Activated CD4-positive, alpha-beta T cell treated with anti-CD3 and anti-CD28 coated beads for 1 hour (primary cell): ENCODE results near the gene SEMA4C.

ENCODE experiments used
- DNase-seq: peaks from one replicate; pipeline ENCODE4 v3.0.0-alpha.2; 2020

The SEMA4C gene

DNA sequence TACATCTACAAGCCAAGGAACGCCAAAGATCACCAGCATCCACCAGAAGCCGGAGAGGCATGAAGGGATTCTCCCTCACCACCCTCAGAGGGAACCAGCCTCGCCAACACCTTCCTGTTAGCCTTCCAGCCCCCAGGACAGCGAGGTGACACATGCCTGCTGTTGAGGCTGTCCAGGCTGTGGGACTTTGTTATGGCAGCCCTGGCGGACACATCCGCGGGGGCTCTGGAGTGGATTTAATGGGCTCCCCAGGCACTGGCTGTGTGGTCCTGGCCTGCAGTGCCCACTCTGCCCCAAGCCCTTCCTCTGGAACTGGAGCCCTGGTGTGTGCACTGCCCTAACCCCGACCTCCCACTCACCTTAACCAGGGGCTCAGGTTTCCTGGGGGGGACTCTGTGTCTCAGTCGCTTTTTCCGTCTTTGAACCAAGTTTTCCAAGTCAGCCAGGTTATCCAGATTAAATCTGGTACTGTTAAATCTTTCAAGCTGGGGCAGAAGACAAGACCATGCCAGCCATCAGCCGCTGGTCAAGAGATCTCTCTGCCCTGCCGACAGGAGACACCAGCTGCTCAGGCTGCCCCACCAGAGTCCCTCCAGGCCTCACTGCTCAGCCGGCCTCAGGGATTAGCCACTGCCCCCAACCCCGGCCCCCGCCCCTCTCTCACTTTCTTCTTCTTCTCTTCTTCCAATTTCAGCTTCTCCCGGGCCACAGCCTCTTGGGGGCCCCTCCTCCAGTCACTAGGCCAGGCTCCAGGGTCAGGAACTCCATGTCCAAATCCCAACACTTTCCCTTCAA, 28.0 kb downstream of the SEMA4C start:
- DNase-seq: no peak

DNA sequence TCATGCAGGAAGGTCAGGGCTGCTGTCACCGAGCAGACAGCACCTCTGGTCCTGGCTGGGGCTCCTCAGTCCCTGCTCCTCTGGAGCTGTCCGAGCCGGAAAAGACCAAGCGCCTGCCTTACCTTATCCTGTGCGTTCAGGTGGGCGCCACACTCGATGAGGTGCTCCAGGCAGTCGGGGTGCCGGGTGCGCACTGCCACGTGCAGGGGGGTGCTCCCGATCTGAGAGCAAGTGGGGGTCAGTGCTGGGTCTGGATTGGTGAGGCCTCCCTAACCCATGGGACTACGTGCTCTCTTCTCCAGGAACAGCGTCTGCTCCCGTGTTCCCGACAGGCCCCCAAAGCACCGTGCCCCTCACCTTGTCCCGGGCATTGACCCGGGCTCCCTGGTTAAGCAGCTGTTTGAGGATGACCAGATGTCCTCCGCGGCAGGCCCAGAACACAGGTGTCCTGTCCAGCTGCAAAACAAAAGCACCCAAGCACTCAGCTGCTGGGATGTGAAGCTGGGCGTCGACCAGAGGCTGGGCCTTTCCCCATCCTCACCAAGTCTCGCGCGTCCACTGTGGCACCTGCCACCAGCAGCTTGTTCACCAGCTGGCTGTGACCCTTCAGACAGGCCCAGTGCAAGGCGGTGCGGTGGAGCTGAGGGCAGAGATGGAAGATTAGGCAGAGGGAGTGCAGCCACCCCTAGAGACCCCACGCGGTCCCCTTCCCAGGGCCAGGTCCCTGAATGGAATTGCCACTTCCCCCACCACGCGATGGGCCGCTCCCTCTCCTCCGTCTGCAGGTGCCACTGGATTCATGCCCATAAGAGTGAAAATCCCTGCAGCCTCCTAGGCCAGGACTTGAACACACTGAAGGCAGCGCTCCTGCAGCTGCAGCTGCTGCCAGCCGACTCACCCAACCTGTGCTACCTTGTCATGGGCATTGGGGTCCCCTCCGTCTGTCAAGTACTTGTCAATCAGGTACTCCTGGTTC, 29.7 kb downstream of the SEMA4C start:
- no peak for DNase-seq

DNA sequence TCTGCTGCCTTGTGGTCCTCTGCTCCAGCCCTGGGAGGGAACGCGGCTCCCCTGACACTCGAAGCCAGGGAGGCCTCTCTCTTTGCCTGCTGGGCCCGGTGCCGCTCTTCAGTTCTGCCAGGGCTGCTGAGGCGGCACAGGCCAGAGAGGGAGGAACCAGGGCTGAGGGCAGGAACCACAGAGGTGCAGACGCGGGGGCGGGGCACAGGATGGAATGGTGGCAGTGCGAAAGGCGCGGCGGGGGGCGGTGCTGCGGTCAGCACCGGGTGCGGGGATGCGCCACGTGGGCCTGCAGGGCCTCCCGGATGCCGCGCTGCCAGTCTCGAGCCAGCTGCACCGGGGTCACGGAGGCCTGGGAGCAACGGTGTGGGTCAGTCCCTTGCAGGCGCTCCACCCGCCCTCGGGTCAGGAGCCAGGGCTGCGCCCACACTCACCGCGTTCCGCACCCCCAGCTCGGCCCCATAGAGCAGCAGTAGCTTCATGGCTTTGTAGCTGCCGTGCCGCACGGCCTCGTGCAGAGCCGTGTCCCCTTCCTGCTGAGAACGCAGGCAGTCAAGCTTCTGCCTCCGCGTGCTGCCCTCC, 30.5 kb downstream of the SEMA4C start:
- DNase-seq: peak; percentile 68

DNA sequence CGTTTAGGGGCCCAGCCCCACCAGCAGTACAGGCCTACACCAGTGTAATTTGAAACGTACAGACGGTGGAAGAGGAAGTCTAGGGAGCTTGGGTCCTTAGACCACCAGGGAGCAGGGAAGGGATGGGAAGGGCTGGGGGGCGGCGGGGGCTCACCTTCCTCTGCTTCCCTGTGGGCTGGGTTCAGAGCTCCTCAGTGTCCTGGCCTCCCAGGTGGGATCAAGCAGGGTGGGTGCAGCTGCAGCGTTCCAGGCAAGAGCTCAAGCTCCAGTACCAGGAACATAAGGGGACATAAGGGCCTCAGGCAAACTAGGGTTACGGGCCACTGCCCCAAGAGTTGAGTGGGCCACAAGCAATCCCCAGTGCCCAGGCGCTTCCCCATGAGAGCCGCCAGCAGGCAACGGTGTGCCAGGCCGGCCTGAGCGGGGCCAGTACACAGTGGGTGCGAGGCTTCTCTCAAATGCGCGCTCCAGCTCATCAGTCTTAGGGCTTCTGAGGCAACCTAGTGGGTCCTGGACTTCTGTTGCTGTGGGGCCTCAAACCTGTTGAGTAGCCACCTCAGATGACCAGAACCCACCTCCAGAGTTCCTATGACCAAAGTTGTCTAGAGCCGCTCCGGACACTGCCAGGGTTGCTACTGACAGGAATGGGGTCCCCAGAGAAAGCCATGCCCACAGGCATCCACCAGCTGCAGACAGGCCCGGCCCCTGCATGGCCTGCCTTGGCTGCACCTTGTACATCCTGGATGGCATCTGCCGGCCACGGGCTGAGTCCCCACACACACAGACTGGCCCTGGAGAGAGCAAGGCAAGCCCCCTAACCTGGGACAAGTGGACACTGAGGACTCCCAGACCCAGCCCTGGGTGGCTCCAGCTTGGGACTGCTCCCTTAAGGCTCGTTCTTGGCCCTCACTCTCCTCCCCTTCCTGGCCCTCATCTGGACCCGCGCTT, 31.3 kb downstream of the SEMA4C start:
- DNase-seq: no peak

DNA sequence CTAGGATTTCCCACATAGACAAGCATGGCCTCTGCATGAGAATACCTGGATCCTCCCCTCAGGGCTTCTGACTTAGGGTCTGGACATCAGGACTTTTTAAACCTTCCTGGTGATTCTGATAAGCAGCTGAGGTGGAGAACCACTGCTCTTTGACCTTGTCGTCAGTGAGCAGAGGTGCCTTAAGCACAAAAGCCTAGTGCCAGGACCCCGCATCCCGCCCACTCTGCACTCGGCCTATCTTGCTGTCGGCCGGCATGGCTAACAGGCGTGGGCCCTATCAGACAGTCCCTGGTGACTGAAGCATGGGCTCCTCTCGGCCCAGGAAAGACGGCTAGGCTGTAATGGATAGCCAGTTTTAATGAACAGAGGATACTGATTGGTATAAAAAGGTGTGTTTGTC, 32.3 kb downstream of the SEMA4C start:
- DNase-seq: no peak

DNA sequence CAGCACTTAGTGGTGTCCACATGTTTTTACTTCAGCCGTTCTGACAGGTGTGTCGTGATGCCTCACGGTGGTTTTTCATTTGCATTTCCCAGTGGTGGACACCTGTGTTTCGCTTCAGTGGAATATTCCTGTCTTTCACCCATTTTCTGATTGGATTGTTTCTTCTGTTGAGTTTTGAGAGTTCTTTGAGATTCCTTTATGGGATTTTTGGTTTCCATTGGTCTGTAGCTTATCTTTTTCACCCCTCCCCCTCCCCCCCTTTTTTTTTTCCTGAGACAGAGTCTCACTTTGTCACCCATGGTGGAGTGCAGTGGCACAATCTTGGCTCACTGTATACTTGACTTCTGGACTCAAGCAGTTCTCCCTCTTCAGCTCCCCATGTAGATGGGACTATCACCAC, 34.0 kb downstream of the SEMA4C start:
- DNase-seq: no peak

DNA sequence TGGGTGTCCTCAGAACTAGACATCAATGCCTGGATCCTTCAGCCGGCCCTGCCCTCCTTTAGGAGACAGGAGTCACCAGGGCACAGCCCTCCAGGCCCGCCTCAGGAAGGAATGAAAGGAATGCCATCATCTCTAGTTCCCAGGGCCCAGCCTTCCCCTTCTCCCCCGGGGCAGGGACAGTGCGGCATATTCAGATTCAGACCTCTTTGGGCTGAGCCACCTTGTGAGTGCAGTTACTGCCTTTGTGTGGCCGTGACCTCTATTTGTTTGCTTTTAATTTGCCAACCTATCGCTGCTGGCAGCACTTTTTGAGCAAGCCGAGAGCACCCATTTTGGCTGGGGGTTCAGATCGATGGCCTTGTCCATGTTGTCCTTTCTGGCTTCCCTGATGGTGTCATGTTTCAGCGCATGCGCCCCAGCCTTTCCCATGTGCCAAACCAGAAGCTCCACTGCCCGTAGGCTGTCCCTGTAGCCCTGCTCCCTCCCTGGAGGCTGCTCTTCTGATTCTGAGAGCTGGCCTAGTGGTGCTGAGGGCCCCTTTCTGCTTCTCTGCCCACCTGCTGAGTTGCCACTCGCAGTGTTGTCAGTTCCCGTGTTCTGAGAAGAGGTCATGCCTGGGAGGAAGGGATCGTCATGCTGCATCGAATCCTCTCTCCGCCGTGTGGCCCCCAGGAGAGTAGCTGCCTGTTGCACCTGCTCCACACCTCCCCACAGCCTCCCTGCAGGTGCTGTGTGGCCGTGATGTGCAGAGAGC, 36.9 kb downstream of the SEMA4C start:
- DNase-seq: no peak

DNA sequence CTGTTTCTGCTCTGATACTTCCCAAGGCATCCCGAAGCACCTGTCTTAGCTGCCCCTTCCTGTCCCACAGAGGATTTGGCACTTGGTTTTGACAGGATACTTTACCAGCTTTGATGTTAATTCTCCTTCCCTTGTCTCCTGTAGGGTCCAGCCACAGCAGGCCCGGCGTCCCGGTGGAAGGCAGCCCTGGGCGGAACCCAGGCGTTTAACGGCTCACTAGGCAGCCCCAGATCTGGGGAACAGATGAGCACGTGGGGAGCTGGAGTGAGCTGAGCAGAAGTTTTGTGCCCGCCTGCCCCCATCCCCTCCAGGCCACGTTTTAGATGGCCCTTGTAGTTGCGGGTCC, 37.5 kb downstream of the SEMA4C start:
- no peak for DNase-seq

DNA sequence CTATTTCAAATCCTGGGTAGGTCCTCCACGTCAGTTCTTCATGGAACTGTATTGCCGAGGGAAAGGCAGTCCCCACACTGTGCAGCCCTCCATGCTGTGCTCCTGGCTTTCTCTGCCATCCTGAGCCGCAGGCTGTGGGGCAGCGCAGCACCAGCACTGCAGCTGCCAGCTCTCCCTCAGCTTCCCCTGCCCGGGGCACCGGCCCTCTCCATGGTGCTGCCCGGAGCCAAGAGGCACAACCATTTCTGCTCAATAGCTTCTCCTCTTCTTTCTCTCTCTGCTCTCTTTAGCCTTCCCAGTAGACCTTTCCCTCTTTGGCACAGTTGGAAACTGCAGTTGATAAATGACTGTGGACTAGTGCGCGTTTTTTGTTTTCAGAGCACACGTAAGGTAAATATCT, 38.2 kb downstream of the SEMA4C start:
- no peak for DNase-seq

DNA sequence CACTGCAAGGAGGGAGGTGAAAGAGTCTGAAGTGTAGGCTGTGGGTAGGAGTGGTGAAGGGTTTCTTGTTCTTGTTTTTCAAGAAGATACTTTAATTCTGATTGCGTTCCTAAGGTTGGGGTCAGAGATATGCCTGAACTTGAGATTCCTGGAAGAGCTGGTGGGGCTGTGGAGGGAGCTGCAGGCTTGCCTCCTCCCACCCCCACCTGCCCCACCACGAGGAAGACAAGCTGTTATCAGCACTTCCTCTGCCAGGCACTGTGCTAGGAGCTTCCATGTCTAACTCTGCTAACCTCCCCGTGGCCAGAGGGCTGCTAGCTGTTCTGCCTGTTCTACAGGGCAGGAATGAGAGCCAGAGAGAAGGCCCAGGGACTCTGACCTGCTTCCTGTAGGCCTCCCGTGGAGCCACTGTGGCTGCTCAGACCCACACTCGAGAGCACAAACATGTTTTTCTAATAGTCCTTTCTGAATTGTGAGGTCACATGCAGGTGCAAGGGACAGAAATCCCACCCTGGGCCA, 39.8 kb downstream of the SEMA4C start:
- DNase-seq: no peak

DNA sequence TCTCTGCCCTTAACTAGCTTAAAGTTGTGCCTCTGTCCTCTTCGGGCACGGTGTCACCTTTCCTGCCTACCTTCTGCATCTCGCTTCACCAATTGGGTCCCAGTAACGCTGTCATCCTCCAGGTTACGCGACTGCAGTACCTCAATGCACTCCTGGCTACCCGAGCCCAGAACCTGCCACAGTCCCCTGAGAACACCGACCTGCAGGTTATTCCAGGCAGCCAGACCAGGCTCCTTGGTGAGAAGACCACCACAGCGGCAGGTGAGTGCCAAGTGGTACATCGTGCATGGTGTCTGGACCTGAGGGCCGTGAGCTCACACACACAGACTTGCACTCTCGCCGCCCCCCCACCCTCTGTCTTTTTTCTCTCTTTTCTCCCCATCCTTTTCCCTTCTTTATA, 41.0 kb downstream of the SEMA4C start:
- DNase-seq: no peak

DNA sequence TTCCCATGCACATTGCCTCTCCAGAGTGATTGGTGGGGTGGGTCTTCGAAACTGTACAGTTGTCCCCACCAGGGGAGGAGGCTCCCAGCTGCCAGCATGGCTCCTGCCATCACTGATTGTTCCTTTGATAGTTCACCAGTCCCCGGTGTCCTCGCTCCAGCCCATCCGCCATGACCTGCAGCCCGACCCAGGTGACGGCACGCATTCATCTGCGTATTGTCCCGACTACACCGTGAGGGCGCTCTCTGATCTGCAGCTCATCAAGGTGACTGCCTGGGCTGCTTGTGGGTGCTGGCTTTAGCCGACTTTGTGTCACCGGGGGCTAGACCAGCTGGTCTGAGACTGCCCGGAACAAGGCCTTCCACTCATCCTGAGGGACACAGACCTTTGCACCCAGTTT, 41.4 kb downstream of the SEMA4C start:
- no peak for DNase-seq

DNA sequence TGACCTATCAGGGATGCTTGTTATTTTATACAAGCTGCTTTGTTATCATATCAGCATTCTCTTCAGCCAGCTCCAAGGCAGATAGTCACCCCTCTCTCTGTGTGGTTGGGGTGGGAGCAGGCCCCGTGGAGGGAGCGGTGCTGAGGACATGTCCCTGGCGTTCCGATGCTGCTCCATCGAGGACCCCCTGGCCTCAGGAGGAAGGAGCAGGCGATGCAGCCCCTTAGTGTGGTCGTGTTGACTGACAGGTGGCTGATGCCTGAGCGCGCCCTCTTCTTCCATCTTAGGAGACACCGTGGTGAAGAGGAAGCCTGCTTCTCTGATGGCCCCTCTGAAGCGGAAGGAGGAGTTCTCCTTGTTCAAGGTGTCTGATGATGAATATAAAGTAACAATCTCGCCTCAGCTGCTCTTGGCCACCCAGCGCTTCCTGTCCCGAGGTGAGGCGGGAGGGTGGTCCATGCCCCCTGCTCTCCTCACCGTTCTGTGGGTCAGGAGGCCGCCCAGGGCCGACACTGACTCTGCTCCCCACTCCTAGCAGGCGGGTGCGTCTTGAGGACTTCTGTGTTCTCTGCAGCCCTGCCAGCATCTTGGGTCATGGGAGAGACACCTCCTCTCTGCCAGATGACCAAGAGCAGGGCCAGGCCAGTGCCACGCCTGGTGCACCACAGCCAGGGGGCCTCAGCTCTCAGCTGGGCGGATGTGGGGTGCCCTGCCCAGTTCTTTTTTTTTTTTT, 43.2 kb downstream of the SEMA4C start:
- no peak for DNase-seq

DNA sequence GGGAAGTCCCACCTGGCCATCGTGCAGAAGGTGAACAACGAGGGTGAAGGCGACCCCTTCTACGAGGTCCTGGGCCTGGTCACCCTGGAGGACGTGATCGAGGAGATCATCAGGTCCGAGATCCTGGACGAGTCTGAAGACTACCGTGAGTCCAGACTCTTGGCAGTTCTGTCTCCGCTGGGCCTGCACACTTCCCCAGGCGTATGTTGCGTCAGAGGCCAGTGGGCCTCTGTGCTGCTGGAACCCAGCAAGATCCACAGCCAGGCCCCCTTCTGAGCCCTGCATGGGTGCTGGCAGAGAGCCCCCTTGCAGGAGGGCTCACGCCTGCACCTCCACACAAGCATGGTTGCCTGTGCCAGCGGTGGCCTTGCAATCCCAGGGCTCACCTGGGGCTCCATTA, 44.8 kb downstream of the SEMA4C start:
- DNase-seq: no peak

DNA sequence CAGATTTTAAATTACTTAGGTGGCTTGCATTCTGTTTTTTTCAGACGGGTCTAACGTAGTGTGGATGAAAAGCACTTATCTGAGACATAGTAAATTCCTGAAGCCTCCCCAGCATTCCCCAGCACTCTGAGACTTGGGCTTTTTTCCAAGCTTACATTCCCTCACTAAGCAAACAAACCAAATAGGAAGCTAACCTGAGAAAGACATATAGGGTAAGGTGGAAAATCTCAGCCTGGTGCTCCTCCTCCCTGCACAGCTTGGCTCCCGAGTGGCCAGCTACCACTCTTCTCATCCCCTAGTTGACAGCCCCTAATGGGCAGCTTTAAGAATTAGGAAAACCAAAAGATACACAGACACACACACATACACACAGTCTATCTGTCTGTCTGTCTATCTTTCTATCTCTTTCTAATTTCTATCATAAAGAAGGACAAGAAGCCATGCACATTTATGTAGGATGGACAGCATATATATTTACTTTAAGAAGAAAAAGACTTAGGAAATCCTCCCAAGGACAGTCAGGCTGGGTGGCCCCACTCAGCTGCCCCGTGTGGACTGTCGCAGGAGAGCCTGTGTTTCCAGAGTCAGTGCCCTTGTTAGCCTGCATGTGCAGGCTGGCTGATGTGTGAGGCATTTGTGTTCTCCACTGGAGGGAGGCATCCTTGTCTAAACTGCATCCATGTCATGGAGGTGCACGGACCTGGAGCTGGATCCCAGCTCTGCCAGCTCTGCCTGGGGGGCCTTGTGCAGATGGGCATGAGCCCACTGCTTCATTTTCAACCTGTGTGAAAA, 45.6 kb downstream of the SEMA4C start:
- no peak for DNase-seq

DNA sequence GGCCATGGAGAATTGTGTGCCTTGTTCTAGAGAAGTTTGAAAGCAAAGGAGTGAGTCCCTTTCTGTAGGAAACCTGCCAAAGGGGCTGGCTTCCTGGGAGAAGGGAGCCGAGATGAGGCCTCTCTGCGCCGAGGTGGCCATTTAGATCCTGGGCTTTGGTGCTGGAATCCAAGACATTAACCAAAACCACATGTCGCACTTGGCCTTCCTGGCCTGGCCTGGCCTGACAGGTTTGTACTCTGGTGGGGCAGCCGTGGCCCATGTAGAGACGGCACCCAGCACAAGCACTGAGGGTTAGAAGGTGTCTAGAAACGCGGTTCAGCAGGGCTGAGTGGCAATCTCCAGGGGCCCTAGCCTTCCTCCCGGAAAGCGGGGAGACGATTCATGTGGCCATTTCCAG, 46.7 kb downstream of the SEMA4C start:
- no peak for DNase-seq

DNA sequence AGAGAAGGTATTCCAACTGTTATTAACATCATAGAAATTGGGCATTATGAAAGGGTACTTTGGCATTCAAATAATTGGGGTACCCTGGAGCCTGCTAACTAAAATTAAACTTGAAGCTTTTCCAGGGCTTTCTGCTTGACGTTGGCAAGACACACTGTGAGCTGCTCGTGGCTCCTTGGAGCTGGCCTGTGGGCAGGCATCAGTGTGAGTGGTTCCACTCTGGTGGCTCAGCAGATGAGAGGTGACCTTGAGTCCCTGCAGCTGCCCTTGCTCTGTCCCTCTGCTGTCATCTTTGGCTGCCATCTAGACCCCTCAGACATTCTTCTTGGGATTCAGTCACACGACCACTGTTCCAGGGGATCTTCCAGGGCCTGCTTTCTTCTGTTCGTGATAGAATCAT, 47.1 kb downstream of the SEMA4C start:
- no peak for DNase-seq

DNA sequence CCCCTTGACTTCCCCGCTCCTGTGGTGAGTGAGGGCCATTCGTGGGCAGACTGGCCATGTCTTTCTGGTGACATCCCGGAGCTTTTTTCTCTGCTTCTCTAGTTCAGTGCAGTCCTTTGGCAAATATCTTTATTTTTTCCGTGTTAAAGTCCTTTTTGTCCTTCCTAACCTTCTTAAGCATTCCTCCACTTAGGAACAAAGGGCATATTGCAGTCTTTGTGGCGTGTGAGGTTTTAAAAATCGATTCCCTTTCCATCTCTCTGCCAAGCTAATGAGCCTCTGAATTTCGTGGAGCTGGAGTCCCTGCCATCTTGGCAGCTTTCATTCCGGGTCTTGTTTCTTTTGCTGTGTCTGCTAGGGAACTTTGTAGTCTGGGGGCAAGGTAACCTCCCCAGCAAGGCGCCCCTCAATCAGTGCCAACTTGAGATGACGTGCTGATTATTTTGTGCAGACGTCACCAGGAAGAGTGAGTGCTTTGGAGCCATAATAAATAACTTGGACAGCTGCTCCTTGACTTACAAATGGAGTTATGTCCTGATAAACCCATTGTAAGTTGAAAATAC, 48.7 kb downstream of the SEMA4C start:
- DNase-seq: no peak

DNA sequence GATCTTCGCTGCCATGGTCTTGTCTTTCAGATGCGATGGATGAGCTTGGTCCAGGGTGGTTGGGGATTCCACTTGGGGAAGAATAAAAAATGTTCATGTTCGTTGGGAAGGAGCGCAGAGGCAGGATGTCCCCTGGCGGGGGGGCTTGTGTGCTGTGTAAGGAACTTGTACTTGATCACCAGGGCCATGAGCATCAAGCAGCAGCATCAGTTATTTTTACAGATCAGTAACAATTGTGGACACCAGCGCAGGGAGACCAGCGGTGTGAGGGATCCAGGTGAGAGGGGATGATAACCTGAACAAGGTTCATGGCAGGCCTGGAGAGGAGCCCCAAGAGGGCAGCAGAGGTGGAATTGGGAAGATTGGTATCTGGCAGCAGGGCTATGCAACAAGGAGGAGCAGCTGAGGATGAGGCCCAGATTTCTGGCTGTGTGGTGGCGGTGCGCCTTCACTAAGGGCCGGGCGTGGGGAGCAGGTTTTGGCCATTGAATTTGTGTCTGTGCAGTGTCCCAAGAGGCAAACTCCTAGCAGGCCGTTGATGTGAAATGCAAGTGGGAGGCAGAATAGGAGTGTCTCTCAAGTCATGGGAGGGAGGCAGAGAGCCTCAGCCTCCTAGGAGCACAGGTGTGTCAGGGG, 49.9 kb downstream of the SEMA4C start:
- no peak for DNase-seq
